Neural cell (in vitro differentiated cells): ENCODE results near the gene CCNK.

Source experiments
- EZH2 ChIP-seq: fragments of 200-600, 300-800 bp; shearing (Covaris generic), sonication (generic); IDR thresholded peaks from 2 replicates; pipeline ENCODE4 v1.6.1; 2014; ENCODE audit warnings: antibody characterized with exemption, low read length, borderline replicate concordance, mild to moderate bottlenecking; ENCODE audit not compliant: insufficient read depth, poor library complexity, severe bottlenecking
- POLR2AphosphoS5 ChIP-seq: IDR thresholded peaks from 2 replicates; pipeline ENCODE4 v1.6.1; 2012
- SMC3 ChIP-seq: fragments of 450-650 bp; conservative IDR thresholded peaks from 2 replicates; pipeline ENCODE4 v1.6.1; 2014; ENCODE audit warnings: antibody characterized with exemption, mild to moderate bottlenecking, moderate library complexity; ENCODE audit not compliant: poor library complexity
- TAF1 ChIP-seq: IDR thresholded peaks from 2 replicates; pipeline ENCODE4 v1.6.1; 2012; ENCODE audit warnings: low read depth
- TF ChIP-seq, protein P1 (sequence below): fragments of 450-650 bp; IDR thresholded peaks from 2 replicates; pipeline ENCODE4 v1.5.1; 2014; ENCODE audit warnings: antibody characterized with exemption, mild to moderate bottlenecking, moderate library complexity; ENCODE audit not compliant: poor library complexity, severe bottlenecking

DNA sequence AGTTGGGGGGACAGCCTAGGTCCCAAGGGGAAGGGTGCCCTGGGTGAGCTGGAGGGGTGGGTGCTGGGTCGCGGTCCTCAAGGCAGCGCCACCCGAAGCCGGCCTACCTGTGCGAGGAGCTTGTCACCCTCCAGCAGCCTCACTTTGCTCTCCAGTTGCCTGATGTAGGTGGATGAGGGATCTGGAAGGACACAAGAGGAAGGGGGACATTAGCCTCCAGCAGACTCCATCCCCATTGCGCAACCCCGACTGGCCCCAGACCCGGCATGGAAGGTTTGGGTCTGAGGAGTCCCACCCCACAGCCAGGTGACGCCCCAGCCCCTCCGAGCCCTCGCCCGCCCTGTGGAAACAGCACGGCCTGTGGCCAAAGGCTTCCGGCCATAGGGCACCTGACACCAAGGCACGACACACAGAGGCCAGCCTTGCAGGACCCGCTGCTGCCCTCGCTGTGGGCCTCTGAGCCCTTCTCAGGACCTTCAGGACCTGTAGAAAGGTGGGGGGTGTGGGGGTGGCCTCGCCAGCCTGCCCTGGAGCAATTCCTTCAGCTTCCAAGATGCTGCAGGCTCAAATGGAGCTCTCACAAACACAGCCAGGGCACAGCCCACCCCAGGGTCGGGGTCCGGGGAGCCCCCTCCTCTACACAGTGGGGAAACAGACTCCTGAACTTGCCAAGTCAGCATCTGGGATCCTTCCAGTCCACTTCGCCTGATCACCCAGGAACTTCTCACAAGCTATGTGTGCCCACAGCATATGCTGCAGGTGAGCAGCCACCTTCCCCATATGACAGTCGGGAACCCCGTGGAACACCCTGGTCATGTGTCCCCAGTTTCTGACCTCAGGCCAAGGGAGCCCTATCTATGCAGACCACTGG, 54.9 kb downstream of the CCNK start:
- TF ChIP-seq EZH2 (no peak), TAF1 (no peak), POLR2AphosphoS5 (no peak), SMC3 (no peak)
- TF ChIP-seq, protein P1, sequence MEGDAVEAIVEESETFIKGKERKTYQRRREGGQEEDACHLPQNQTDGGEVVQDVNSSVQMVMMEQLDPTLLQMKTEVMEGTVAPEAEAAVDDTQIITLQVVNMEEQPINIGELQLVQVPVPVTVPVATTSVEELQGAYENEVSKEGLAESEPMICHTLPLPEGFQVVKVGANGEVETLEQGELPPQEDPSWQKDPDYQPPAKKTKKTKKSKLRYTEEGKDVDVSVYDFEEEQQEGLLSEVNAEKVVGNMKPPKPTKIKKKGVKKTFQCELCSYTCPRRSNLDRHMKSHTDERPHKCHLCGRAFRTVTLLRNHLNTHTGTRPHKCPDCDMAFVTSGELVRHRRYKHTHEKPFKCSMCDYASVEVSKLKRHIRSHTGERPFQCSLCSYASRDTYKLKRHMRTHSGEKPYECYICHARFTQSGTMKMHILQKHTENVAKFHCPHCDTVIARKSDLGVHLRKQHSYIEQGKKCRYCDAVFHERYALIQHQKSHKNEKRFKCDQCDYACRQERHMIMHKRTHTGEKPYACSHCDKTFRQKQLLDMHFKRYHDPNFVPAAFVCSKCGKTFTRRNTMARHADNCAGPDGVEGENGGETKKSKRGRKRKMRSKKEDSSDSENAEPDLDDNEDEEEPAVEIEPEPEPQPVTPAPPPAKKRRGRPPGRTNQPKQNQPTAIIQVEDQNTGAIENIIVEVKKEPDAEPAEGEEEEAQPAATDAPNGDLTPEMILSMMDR, result no peak
